ENCODE results near the gene GPR87.

Gene GPR87

DNA sequence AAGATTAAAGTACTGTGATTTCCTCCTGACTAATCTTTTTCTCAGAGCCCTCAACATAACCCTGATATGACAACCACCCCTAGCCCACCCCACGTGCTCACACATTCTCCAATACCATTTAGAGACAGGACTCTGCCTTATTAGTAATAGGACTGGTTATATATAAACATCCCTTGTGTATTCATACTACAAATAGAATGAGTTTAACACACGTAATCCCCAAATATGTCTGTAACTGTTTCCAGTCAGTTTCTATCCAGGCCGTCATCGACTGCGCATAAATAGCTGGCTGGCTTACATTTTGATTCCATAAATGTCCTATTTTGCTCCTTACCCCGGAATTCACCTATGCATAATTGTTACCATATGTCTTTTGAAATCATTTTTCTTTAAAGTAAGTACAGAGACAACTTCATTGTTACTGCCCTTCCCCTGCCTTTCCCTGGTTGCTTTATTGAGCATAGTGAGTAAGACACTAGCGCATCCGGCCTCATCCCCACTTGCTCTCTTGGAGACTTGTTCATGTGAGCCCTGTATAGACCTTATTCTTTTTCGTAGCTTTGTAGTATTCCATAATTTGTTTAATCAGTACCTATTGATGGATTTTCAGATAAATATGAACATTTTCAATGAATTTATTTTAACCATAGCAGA lies 34.8 kb downstream of the GPR87 start:
- no peak for DNase-seq

DNA sequence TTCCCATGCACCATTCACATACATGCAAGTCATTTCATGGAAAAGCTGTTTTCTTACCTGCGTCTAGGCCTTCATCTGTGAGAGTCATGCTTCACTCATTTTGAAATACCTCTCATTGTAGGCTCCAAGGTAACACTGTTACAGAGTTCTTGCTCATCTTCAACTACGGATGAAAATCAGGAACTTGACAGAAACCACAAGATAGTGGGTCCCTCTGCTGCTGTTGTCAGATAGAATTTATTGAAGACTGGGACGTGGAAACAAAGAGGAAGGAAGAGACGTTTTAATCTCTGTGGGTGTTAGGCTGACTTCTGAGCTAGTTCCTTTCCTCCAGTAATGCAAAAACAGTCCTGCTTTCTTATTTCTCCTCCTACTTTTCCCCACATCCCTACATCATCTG lies 38.4 kb downstream of the GPR87 start, which contains the start of gene P2RY14:
Gene P2RY14, minus strand, starts transcription at position 313 of the 400 bp plus-strand sequence. CDS start 64,226 bp downstream, outside the sequence.
- DNase-seq = no peak

DNA sequence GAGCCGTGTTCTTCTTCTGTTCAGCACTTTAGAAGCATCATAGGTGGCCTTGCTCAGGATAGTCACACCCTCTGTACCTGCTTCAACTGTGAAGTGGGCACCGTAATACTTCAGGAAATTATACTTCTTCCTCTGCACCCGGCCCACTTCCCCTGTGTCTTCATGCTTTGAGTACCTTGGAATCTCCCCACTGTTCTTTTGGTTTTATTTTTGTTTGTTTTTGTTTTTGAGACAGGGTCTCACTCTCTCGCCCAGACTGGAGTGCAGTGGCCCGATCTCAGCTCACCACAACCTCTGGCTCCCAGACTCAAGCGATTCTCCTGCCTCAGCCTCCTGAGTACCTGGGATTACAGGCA lies 40.0 kb downstream of the GPR87 start:
- peak; percentile 15 for DNase-seq

DNA sequence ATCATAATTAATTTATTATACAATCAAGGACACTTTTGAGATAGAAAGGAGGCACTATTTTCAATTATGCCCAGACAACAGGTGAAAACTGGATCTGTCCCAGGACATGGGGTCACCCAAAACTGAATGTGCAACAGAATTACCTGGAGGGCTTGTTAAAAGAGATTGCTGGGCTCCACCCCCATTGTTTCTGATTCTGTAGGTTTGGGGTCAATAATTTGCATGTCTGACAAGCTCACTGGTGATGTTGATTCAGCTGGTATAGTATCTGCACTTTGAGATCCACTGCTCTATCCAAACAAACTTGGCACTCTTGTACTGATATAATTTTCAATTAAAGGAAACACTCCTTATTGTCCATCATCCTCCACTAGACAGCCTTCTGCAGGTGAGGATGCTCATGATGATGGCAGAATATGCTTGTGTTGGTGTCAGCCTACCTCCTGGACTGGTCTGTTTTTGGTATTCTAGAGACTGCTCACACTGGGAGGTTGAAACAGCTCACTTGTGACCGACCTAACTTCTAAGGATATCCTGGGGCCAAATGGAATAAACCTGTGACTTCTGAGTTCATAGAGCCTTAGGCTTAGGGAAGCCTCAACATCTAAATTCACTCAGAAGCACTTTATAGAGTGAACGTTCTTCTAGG lies 40.5 kb downstream of the GPR87 start:
- DNase-seq = no peak

DNA sequence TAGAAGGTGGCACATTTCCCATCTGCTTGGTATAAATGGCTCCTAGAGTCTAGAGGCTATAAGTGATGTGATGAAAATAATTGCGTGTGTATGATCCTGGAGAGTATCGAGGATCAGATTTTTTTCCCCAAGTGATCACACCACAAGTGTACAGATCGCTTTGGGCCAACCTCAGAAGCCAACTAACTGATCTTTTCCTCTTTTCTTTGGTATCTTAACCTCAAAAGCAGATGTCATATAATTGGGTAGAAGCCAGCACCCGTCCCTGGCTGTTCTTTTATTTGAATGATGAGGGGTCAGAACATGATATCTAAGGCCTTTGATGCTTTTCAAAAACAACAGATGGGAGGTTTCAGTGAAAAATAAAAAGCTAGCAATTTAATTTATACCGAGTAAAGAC lies 41.5 kb downstream of the GPR87 start:
- no peak for DNase-seq

DNA sequence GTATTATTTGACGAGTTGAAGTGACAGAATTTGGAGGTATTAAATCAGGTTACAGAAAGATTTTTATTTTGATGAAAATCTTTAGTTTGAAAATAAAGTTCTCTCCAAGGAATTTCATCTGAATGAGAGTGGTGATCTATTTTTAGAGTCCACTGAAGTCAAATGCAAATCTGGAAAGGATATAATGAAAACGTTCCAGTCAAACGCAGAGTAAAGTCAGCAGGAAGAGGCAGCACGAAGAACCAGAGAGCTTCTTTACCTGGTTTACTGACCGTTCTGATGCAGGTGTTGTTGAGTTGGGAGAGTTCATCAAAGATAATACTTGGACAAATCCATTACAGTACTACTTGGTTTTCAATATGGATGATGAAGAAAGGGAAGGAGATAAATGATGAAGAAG lies 47.0 kb downstream of the GPR87 start:
- no peak for DNase-seq

DNA sequence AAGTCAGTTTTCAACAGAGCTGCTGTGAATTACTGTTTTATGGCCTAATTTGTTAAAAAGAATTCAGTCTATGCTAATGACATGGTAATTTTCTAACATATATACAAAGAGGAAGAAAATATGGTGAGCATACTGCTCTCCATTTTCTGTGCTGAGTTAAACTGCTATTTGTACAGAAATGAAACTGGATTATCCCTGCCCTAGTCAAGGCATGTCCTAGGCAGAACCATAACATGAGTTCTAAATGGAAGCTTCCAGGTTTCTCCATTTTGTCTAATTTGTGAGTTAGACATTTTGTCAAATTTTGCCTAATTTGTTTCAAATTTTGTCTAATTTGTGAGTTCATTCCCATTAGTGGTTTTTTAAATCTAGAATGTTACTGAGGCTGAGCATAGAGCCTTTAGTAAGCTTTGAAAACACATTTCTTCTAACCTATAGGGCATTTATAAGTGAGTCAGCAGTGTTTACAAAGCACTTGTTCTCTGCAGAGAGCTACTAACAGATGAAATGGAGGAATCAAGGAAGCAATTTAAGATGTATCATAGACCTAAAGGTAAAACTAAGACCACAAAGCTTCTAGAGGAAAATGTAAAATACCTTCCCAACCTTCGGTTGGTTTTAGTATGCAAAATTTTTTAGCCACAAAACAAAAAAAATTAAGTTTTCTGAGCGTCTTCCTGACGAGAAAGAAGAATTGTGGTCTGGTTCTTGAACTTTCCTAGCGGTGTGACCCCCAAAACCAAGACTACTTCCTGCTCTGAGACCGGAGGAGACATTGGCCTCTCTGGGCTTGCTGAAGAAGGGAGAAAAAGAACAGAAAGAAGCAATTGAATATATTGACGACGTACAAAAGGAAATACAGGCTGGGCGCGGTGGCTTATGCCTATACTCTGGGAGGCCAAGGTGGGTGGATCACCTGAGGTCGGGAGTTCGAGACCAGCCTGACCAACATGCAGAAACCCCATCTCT lies 48.1 kb downstream of the GPR87 start:
- DNase-seq = peak; percentile 21

DNA sequence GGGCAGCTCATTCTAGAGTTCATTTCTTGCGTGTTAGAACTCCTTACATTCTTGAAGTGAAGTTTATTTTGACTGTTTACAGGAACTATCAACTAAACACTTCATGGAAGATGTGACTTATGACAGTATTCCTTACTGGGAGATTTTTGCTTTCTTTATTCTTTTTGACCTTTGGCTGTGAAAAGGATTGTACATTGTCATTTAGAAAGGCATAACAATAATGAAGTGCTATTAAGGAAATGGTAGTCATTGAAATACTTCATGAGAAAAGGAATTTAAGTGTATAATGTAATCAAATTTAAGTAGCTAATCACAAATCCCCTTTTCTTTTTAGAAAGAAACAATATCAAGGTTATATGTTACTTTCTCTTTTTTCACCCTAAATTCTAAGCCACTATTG lies 49.6 kb downstream of the GPR87 start:
- DNase-seq = no peak

DNA sequence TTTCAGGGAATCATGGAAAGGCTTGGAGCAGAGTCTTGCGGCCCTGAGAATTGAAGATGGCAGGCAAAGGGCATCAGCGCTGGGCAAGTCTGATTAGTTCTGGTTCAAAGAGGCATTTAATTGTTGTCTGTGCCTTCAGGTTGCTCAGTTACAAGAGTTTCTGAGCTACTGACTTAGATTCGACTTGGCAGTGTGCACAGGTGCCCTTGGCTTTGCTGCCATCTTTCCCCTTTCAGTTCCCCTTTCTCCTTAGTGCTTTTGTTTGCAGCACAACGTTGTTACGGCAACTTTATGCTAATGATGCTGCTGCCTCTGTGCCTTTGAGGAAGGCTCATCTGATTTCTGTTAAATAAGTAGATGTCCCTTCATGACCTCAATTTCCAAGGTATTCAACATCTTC lies 50.8 kb downstream of the GPR87 start:
- DNase-seq = no peak

DNA sequence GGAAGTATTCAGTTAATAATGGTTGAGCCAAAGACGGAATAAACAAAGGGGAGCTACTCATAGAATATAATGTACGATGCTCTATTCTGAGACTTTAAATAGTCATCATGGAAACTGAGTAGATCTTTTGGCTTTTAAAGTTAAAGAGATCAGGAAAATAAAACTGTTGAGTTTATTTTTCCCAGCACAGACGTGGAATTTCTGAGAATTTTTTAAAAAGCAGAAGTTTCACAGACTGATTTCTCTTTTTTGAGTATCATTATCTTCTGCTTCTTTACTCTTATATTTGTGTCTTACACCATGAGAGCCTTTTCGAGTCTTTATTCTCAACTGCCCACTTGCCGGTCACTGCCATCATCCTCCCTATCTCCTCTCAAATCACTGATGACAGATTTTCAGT lies 51.5 kb downstream of the GPR87 start:
- no peak for DNase-seq

DNA sequence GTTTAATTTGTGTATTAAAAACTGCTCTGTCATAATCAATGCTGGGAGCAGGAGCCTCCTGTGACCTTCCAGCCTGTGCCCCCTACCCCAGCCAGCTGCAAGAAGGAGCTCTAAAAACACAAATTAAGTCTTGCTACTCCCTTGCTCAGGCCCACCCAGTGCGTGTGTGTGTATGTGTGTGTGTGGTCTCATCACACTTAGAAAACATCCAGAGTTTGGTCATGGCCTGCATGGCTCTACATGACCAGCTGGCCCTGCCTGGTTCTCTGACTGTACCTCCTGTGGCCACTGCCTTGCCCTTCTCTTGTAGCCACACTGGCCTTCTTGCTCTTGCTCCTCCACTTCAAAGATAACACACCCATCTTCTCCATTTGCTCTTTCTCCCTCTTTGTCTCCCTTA lies 52.0 kb downstream of the GPR87 start:
- no peak for DNase-seq

DNA sequence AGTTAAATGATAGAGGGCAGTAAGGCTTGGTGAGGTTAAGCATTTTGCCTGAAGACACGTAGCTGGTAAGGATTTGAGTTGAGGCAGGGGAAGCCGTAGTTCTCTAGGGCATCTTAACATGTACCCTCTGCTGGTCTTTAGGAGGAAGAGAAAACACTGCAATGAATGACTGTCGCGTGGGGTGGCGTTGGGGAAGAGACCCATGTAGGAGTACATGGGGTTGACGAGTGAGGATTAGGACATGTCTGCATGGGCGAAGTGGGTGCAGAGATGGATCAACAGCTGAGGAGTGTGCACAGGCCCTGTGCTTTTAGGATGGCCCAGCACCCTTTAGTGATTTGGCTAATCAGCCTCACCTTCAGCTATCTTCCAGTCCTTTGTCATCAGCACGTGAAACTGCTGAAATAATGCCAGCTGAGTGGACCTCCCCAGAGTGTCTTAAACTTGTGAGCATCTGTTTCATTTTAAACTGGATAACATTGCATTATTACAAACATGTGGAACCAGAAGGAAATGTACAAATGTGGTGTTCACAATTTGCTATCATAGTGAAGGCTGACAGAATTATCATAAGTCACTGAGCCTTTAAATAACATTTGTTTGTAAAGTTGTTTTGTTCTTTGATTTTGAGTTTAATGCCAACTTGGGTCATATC lies 53.6 kb downstream of the GPR87 start:
- no peak for DNase-seq

DNA sequence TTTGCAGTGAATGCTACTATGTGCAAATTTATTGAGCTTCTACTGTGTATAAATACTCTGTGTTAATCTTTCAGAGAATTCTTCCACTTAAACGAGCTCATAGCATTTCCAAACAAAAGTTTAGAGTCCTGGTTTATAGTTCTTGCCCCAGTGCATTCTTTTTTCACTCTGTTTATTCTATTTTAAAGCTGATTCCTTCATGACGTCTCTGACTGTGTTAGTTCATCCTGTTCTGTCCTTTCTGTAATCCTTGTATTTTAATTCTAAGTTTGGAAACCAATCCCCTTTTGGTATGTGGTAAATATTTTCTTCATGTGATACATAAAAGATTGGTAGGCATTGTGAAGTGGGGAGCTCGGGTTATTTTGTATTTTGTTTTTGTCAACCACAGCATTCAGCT lies 57.0 kb downstream of the GPR87 start:
- no peak for DNase-seq

DNA sequence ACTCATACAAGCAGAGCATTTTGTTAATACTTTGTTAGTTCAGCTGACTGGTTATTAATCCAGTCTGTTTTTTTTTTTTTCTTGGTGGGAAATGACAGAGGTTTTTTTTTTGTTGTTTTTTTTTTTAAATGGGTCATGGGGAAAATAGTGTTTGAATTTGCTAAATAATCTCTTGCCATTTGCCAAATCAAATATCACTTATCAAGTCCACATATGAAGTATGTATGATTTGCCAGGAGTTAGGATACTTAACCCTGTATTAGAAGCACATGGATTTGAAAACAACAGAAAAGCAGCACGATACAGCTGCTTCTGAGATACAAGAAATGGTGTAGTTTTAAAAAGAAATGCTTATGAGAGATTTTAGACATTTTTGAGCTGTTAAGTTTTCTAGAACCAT lies 59.9 kb downstream of the GPR87 start:
- DNase-seq = no peak

DNA sequence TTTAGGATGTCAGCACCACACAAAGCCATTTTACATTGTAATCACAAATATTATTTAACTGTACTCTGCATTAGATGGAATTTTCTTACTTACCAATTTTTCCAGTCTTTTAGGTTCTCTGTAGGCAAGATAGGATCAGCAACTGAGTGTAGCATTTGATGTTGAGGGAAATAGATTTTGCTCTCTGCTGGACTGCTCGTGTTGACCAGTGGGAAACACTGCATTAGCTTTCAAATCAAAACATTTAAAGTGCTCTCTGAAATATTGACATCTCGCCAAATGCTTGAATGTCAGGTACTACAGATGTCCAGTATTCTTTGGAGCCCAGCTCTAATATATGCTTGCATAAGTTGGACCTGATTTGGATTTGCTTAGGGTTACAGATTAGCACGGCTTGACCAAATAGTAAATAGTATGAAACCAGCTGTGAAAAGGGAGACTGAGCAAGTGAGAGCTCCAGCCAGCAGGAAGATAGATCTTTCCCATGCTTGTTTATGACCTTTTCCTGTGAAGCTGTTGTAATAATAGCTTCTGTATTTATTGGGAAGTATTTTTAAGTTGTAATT lies 67.8 kb downstream of the GPR87 start:
- no peak for DNase-seq
